NCI-H510A treated with DMSO at 0.1 percent for 48 hours (cell line): Measurements from ENCODE around the gene DYTN.

Experiments used
- DNase-seq: peaks from one replicate; lab custom pipeline; 2025; lab: John Stamatoyannopoulos, UW

The DYTN gene

GRCh38 chr2:206700156-206700555, 18.0 kb downstream of the DYTN start:
- no peak for DNase-seq

- no peak for DNase-seq
These were observed 19.4 kb downstream of the DYTN start for GRCh38 chr2:206698811-206699210.

DNA sequence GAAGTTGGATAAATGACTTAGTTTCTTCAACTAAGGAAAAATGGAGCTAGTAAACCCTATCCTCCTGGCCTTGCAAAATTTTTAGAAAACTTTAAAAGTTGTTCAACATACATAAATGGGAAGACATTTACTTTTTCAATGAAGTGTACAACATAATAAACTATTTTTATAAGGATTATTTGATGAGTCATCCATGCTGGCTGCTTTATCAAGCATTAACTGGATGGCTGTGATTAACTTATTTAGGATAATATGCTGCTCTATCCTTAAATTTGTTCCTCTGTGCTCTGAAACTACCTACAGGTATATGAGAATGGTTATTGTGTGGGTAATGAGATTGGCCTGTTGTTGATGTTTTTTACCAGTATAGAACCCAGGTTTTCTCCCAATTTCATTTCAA, 21.3 kb downstream of the DYTN start:
- DNase-seq, result no peak

- DNase-seq, result peak; percentile 70
These were observed 24.6 kb downstream of the DYTN start for GRCh38 chr2:206693399-206694137.

DNA sequence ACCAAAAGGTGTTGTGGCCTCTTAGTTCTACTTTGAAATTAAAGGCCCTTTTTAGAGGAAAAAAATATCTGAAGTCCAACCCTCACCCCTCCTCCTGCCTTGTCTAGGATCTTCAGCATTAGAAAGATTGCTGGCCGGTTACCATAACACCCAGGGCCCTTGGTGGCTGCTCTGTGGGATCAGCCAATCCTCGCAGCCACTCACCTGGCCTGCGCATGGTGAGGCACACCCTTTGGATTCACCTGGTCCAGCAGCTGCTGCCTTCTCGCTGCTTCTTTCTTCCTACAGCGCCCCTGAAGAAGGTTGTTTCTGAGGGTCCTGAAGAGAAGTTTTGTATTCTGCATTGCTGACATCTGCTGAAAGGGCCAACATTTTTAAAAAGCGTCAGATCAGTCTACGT, 25.2 kb downstream of the DYTN start:
- no peak for DNase-seq

- no peak for DNase-seq
These were observed 29.2 kb downstream of the DYTN start for GRCh38 chr2:206688990-206689389.

DNA sequence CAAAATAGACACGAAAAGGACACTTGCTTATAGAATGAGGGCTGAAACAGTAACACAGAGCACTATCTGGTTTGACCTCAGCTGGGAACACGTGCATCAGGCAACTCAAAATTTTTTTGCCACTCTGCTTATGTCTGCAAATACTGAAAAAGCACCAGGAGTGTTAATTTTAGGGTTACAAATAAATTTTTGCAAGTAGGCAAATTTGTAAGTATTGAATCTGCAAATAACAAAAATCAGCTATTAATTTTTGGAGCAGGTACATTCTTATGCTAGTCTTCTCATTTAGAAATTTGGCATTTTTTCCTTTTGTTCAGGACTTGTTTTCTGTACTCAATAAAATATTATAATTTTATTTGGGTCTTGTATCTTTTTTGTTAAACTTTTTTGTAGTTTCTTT, 29.7 kb downstream of the DYTN start:
- DNase-seq, result no peak

DNA sequence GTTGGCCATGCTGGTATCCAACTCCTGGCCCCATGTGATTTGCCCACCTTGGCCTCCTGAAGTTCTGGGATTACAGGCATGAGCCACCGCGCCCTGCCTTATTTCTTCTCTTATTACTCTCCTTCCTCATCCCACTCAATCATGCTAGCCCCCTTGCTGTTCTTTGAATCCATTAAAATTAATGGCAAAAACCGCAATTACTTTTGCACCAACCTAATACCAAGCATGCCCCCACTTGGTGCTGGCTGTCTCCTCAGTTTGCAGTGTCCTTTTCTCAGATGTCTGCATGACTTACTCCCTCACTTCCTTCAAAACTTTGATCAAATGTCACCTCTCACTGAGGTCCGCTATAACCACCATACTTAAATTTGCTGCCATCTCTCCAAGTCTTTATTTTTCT, 34.6 kb downstream of the DYTN start:
- DNase-seq, result no peak

GRCh38 chr2:206670531-206671319, 47.5 kb downstream of the DYTN start:
- DNase-seq, result no peak

GRCh38 chr2:206665251-206665650, 52.9 kb downstream of the DYTN start:
- no peak for DNase-seq

DNA sequence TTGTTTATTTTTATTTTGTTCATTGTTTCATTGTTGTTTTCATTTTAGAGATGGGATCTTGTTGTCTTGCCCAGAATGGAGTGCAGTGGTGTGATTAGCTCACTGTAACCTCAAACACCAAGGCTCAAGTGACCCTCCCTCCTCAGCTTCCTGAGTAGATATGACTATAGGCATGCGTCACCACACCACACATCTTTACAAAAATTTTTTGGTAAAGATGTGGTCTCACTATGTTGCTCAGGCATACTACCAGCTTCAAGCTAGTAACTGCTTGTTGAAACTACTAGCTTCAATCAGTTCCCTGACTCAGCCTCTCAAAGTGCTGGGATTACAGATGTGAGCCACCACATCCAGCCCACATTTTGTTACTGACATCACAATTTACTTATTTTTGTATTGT, 61.1 kb downstream of the DYTN start:
- DNase-seq, result no peak

- no peak for DNase-seq
These were observed 70.2 kb downstream of the DYTN start for GRCh38 chr2:206647985-206648384.

- DNase-seq, result no peak
These were observed 75.8 kb downstream of the DYTN start, which contains the start of gene FAM237A for GRCh38 chr2:206642075-206643025. Gene FAM237A, plus strand, starts transcription at chr2:206642487. Its CDS starts 1,750 bp downstream, at chr2:206644237.

DNA sequence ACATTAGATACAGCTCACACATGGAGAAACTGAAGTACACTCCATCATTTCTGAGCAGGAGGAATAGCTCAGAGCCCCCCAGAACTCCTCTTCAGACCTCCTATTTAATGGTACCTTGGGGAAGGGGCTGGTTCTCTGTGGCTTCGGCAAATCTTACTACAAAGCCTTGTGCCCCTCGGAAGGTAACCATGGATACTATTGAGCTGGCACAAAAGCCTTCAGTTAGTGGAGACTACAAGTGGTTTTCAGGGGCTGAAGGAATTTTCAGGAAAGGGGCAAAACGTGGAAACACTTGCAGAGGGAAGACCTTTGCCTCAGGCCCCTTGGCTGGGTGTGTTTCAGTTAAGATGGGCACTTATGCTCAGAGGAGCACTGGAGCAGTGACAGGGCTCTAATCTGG, 77.0 kb downstream of the DYTN start:
- DNase-seq, result no peak

GRCh38 chr2:206639636-206640035, 78.6 kb downstream of the DYTN start:
- DNase-seq, result no peak

DNA sequence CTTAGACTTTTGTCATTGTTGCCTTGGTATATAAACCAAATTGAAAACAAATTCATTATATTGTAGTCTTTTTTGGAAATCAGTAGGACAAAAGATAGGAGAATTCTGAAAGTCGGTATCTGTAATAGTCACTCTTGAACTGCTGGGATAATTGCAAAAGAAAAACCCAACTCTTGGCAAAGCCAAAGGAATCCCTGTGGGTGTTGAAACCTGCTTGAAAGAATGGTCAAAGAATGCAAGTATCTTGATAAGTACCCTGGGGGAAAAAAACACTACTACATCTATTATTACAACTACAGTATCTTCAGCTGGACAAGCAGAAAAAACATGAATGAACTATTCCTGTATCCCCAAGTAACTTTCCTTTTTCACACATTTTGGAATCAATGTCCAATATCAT, 83.2 kb downstream of the DYTN start:
- DNase-seq, result no peak

GRCh38 chr2:206631340-206631739, 86.9 kb downstream of the DYTN start:
- DNase-seq, result no peak

- no peak for DNase-seq
These were observed 90.6 kb downstream of the DYTN start for GRCh38 chr2:206627632-206628031.

- DNase-seq, result no peak
These were observed 92.1 kb downstream of the DYTN start for GRCh38 chr2:206626108-206626507.

DNA sequence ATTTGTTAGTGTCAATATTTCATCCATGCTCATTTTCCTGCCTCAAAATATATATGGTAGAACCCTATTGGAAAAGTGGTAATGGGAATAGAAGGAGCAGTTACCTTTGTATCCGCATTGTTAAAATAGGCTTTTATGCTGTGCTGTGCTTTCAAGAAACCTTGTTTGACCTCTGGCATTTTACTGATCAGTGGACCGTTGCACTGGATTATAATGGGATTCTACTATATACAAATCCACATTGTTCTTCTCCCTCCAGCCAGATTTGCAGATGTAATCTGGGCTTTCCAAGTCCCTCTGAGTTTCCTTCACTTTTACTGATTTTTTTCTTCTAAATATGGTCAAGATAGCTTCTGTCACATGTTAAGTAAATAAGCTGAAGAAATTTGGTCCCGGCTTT, 99.2 kb downstream of the DYTN start:
- no peak for DNase-seq

- DNase-seq, result no peak
These were observed 102.0 kb downstream of the DYTN start for GRCh38 chr2:206616151-206616550.

- DNase-seq, result no peak
These were observed 102.6 kb downstream of the DYTN start for GRCh38 chr2:206615417-206616089.
